ENCODE data around the gene CBX5. TPM values are rescaled to one million over a fixed set of nuclear protein-coding genes. Genes with fewer than 3 reads are reported as not detected.
"Not testable (repeated sequence)": the region's sequence is repeated elsewhere in the genome, so short reads cannot be mapped to it uniquely, and the experiment has no call there.

The CBX5 gene
- total RNA-seq, 1 donor from 2014 or later = 67.3 TPM

- no peak overlapping the region for H3K4me3 ChIP-seq (ENCODE audit: low read depth, low read length)
- no peak for DNase-seq (ENCODE audit: low read depth)
- TF ChIP-seq CTCF (conservative IDR thresholded peaks at IDR 0.05; ENCODE audit: low read depth, low read length) = no peak
These were observed 51.5 kb downstream of the CBX5 start for GRCh38 chr12:54228471-54228870.

- not testable (repeated sequence) for H3K4me3 ChIP-seq (ENCODE audit: low read depth, low read length); DNase-seq (ENCODE audit: low read depth)
These were observed 52.0 kb downstream of the CBX5 start for GRCh38 chr12:54227927-54228326.

- no peak for DNase-seq (ENCODE audit: low read depth)
- no peak overlapping the region for H3K4me3 ChIP-seq (ENCODE audit: low read depth, low read length)
- TF ChIP-seq CTCF (conservative IDR thresholded peaks at IDR 0.05; ENCODE audit: low read depth, low read length) = no peak
These were observed 52.5 kb downstream of the CBX5 start for GRCh38 chr12:54227376-54227775.

- H3K4me3 ChIP-seq (ENCODE audit: low read depth, low read length) = no peak overlapping the region
- TF ChIP-seq CTCF (conservative IDR thresholded peaks at IDR 0.05; ENCODE audit: low read depth, low read length) = no peak
- no peak for DNase-seq (ENCODE audit: low read depth)
These were observed 54.3 kb downstream of the CBX5 start for GRCh38 chr12:54225666-54226065.

- H3K4me3 ChIP-seq (ENCODE audit: low read depth, low read length) = no peak overlapping the region
- DNase-seq (ENCODE audit: low read depth) = peak; percentile 46
- TF ChIP-seq CTCF (conservative IDR thresholded peaks at IDR 0.05; ENCODE audit: low read depth, low read length) = no peak
These were observed 57.3 kb downstream of the CBX5 start for GRCh38 chr12:54222609-54223008.

DNA sequence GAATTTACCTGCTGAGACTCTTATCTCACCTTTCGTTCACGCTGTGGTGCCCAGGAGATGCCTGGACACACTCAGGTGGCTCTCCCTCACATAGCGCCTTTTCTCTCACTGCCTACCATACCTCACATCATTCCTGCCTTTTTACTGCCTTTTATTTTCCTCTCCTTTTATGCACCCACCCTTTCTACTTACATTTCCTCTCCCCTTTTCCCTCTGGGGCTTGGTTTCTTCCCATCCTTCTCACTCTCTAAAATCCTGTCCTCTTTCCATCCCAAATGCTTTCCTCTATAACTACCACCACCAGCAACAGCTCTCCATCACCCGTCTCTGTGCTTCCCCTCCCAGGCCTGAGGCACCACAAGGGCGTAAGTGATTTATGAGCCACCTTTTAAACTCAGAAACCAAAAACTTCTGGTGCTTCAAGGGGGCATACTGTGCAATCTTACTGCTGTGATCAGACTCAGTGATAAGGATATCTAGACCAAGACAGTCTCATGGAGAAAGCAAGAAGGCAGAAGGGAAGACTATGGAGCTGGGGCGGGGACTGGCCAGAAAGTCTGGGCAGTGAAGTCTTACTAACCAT lies 58.4 kb downstream of the CBX5 start:
- no peak for TF ChIP-seq CTCF (conservative IDR thresholded peaks at IDR 0.05; ENCODE audit: low read depth, low read length)
- H3K4me3 ChIP-seq (ENCODE audit: low read depth, low read length) = no peak overlapping the region
- DNase-seq (ENCODE audit: low read depth) = no peak

- TF ChIP-seq CTCF (conservative IDR thresholded peaks at IDR 0.05; ENCODE audit: low read depth, low read length) = no peak
- H3K4me3 ChIP-seq (ENCODE audit: low read depth, low read length) = no peak overlapping the region
- DNase-seq (ENCODE audit: low read depth) = no peak
These were observed 59.4 kb downstream of the CBX5 start for GRCh38 chr12:54220567-54220966.

Data from epithelial cell of proximal tubule (primary cell).